ES-I3 (cell line): ENCODE data around the gene OR2H1.

ENCODE experiments used
- H3K36me3 ChIP-seq: 2 replicates; pipeline ENCODE4 v1.6.1; 2013; ENCODE audit warnings: mild to moderate bottlenecking, low read length, control low read depth, moderate library complexity; ENCODE audit not compliant: insufficient read depth
- H3K4me1 ChIP-seq: 2 replicates; pipeline ENCODE4 v1.6.1; 2013; ENCODE audit warnings: mild to moderate bottlenecking, control low read depth, low read length; ENCODE audit not compliant: insufficient read depth
- H3K9ac ChIP-seq: 2 replicates; pipeline ENCODE4 v1.6.1; 2013; ENCODE audit warnings: low read depth, mild to moderate bottlenecking, low read length, moderate library complexity
- H3K9me3 ChIP-seq: 2 replicates; pipeline ENCODE4 v1.6.1; 2013; ENCODE audit warnings: mild to moderate bottlenecking, low read length, moderate library complexity; ENCODE audit not compliant: control insufficient read depth, insufficient read depth

The OR2H1 gene

GRCh38 chr6:29509239-29509638, 52.3 kb downstream of the OR2H1 start:
- Histone ChIP-seq H3K36me3 (no peaks in the 10 kb centered on the region), H3K4me1 (0 out of 2 replicates have a peak, but pooled peaks cover 4% of the 10 kb centered on the region), H3K9me3 (no peaks in the 10 kb centered on the region)

GRCh38 chr6:29509711-29510110, 52.8 kb downstream of the OR2H1 start:
- H3K36me3 ChIP-seq, result no peaks in the 10 kb centered on the region

More at GRCh38 chr6:29509239-29509638, 52.3 kb downstream of the OR2H1 start:
- H3K9ac ChIP-seq, result no peak overlapping the region

DNA sequence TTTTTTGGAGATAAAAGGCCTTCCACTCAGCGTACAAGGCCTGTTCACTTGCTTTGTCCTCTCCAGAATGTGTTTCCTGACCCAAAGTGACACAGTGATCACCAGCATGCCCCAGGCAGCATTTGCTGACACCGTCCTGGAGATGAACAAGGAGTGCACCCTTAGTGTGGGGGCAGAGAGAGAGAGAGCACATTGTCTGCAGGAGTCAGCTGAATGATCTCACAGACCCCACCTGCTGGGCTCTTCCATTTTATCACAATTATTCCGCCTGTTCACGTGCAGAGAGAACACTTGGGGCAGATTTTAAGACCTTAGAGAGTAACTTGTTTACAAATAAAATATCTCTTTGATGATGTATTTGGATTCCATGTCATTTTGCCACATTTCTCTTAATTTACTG, 53.2 kb downstream of the OR2H1 start:
- 0 out of 2 replicates have a peak, but pooled peaks cover 4% of the 10 kb centered on the region for H3K4me1 ChIP-seq
- H3K36me3 ChIP-seq, result no peaks in the 10 kb centered on the region
- no peak overlapping the region for H3K9ac ChIP-seq
- H3K9me3 ChIP-seq, result no peaks in the 10 kb centered on the region

More at GRCh38 chr6:29509711-29510110, 52.8 kb downstream of the OR2H1 start:
- no peak overlapping the region for H3K9ac ChIP-seq
- H3K4me1 ChIP-seq, result 0 out of 2 replicates have a peak, but pooled peaks cover 4% of the 10 kb centered on the region
- no peaks in the 10 kb centered on the region for H3K9me3 ChIP-seq

DNA sequence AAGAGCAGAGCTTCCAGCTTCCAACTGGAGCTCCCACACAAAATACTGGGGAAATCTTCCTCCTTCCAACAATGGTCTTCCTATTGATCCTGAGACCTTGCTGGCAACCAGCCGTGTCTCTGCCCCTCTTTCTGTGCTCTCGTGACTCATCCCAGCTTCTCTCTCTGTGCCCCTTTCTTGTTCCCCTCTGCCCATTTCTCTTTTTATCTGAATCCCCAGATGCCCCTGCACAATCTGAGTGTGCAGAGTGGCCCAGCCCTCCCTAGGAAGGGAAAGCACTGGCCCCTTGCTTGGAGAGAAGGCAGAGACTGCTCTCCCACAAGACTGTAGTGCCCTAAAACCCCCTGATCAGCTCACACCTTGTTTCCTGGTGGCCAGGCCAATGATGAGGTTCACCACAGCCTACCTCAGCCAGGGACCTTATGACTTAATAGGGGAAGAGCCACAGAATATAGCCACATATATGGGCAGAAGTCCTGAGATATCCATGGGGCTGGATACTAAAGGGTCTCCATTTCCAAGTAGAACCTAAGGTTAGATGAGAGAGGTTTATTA, 53.9 kb downstream of the OR2H1 start:
- Histone ChIP-seq H3K9ac (no peak overlapping the region), H3K9me3 (no peaks in the 10 kb centered on the region), H3K36me3 (no peaks in the 10 kb centered on the region), H3K4me1 (0 out of 2 replicates have a peak, but pooled peaks cover 4% of the 10 kb centered on the region)
